IPS DF 19.7 (cell line): ENCODE results near the gene HIBCH.
A peak's percentile ranks its signal among the peaks of the same experiment; 100 is the strongest.
"Not testable (repeated sequence)": the region's sequence is repeated elsewhere in the genome, so short reads cannot be mapped to it uniquely, and the experiment has no call there.

Experiments
- DNase-seq: peaks from one replicate; pipeline ENCODE4 v3.0.0-alpha.2; 2013; ENCODE audit warnings: low read depth, low spot score

The HIBCH gene

GRCh38 chr2:190308031-190308430 lies 11.6 kb downstream of the HIBCH start:
- DNase-seq = no peak

- DNase-seq = no peak
These were observed 15.2 kb downstream of the HIBCH start for GRCh38 chr2:190304404-190304803.

DNA sequence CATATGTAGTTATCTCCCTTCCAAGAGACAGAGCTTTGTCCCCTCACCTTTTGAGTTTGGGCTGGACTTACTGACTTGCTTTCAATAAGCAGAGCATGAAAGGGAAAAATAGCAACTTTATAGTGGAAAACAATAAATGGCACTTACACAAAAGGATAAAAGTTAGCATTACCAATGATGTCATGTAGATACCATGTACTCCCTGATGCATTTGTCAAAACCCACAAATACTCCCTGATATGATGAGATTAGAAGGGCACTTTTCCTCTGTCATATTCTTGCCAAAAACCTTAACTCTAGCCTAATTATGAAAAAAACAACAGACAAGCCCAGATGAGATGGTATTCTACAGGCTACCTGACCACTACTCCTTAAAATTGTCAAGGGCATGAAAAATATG lies 16.0 kb downstream of the HIBCH start:
- no peak for DNase-seq

DNA sequence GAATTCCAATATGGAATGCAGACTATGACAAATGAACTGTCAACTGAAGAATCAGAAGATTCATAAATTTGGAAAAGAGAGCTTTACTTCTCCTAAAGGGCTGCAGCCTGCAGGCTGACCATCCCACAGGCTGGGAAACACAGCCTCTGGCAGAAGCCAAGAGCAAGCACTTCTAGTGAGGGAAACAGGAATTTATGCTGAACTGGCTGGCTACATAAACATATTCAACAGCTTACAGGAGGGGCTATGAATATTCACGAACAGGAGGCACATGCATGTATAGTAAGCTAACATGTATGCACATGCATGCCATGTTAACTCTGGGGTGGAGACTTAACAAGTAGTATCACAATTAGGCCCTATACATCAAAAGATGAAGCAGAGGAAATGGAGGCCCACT lies 17.6 kb downstream of the HIBCH start:
- no peak for DNase-seq

- no peak for DNase-seq
These were observed 18.6 kb downstream of the HIBCH start for GRCh38 chr2:190301032-190301431.

- not testable (repeated sequence) for DNase-seq
These were observed 21.7 kb downstream of the HIBCH start for GRCh38 chr2:190297880-190298279.

GRCh38 chr2:190283783-190284182 lies 35.8 kb downstream of the HIBCH start:
- no peak for DNase-seq

- no peak for DNase-seq
These were observed 38.9 kb downstream of the HIBCH start for GRCh38 chr2:190280565-190281350.

DNA sequence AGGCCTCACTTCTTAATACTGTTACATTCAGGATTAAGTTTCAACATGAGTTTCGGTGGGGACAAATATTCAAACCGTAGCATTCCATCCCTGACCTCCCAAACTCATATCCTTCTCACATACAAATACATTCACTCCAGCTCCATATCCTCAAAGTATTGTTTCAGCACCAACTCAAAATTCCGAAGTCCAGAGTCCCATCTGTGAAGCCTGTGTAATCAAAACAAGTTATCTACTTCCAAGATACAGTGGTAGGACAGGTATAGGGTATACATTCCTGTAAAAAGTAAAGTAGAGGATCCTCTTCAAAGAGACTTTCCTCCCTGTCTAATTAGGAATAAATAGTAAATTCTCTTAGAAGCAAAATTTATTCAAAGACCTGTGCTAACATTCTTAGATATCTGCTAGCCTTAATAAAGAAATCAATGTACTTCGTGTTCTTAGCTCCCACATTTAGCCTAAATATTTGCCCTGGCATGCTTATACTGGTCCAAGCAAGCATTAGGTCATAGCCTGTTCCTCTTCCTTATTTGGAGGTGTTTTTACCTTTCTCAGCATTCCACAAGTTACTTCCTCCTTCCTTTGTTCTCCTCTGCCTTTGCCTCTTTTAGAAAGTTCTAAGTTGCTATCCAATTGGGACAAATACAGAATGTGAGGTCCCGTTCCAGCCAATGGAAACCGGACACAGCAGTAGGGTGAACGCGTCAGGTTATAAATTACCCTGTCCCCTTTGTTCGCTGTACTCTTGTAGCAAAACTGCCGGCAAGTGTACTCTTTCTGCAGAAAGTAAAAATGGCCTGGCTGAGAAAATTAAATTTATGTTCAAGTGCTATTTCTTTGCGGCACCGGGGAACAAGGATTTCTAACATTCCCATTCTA lies 40.1 kb downstream of the HIBCH start:
- DNase-seq = not testable (repeated sequence)

DNA sequence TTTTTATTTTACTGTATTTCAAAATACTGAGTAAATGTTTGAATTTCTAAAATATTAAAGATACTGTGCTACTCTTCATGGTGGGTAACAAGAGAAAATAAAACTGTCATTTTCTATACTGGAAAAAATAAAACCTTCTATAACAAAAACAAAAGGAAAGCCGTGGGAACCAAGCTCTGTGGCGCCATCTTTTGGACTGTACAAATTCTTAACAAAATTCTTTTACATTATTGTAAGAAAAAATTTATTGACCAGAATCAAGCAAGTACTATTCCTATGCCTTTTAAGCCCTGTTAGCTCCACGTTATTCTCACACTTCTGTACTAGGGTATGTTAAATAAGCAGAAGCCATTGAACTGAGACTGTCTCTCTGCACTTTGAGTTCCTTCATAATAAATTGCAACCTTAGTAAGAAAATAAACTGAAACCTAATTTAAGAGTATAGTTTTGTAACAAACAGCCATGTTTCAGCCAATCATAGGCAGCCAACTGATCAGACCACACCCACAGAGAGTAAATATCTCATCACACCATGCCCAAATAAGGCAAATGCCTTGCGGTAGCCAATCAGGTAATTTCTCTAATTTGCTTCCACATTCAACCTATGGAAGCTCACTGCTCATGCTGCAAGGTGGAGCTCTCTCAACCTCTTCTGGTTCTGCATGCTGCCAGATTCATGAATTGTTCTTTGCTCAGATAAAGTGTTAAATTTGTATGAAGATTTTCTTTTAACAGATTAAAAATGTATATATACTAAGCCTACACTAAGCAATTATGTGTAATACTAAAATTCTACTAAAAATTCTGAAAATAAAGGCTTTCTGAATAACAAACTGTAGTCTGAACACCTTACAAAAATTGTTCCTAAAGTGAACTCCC lies 42.2 kb downstream of the HIBCH start:
- peak; percentile 23 for DNase-seq

GRCh38 chr2:190272457-190272842 lies 47.2 kb downstream of the HIBCH start:
- no peak for DNase-seq

DNA sequence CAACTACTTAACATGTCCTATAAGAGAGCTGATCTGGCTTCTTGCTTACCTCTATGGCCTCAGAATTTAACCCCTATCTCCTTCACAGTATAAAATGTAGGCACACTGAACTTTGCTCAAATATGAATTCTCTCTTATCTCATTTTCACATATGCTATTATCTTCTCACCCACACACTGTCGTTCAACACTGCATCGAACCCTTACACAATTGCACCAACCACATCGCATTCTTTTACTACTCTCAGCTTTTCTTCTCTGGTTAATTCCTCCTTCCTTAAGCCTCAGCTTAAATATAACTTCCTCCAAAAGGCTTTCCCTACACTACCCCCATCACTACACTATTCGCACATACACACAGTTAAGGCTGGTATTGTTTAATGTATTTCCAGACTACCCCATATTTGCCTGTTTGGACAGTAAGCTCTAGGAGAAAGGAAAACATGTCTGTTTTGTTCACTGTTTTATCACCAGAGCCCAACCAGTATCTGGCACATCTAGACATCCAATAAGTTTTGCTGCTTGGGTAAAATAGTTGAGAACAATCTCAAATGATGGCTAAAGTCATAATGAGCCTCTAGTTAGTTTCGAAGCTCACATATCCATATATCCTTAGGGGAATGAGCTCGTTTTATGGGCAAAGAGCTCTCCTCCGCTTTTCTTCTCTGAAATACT lies 47.7 kb downstream of the HIBCH start:
- no peak for DNase-seq

- no peak for DNase-seq
These were observed 49.3 kb downstream of the HIBCH start for GRCh38 chr2:190270298-190270697.

GRCh38 chr2:190269699-190270098 lies 49.9 kb downstream of the HIBCH start:
- not testable (repeated sequence) for DNase-seq

DNA sequence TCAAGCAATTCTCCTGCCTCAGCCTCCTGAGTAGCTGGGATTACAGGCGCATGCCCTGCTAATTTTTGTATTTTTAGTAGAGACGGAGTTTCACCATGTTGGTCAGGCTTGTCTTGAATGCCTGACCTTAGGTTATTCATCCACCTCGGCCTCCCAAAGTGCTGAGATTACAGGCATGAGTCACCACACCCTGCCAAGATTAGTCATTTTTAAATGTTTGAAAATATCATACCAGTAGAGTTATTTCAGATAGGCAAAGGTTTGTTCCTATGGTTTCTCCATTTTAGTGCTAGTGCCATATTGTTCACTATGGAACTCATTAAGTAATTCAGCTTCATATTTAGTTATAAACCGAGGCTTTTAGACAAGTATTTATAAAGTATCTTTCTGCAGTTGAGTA lies 52.3 kb downstream of the HIBCH start:
- DNase-seq = no peak

- no peak for DNase-seq
These were observed 53.3 kb downstream of the HIBCH start for GRCh38 chr2:190266314-190266713.

DNA sequence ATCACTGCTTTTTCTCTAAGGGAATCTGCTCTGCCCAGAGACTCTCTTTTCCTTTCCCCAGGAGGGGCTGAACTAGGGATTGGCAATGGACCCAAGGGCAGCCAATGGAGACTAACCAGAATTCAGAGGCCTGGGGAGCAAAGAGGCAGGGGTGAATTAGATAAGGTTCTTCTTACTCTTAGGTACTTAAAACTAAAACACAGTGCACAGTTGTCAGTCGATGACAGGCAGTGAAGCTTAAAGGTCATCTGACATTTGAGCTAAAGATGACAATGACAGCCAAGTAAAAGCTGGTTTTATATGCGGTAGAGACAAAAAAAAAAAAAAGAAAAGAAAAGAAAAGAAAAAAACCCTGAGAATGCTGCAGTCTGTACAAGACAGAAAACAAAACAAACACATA lies 57.8 kb downstream of the HIBCH start:
- DNase-seq = no peak

DNA sequence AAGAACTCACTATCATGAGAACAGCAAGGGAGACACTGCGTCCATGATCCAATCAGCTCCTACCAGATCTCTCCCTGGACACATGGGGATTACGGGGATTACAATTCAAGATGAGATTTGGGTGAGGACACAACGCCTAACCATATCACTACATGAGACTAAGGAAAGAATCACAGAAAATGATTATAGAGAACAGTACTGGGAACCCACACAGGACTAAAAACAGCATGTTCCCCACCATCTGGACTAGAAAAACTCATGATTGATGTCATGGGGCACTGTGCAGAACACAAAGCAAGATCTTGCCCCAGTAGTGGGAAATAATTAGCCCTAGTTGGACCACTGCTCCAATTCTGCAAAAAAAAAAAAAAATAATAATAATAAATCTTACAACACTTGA lies 63.5 kb downstream of the HIBCH start:
- no peak for DNase-seq

DNA sequence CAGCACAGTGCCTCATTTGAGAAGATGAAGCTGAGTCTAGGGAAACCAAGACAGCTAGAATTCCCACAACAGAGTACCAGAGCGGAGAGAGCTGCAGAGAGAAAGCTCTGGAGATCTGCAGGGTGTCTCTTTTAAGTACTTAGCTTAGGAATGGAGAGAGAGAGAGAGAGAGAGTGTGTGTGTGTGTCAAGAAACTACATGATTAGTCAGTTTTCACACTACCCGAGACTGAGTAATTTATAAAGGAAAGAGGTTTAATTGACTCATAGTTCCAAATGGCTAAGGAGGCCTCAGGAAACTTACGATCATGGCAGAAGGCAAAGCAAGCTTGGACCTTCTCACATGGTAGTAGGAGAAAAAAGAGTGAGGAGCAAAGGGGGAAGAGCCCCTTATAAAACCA lies 64.0 kb downstream of the HIBCH start:
- no peak for DNase-seq

DNA sequence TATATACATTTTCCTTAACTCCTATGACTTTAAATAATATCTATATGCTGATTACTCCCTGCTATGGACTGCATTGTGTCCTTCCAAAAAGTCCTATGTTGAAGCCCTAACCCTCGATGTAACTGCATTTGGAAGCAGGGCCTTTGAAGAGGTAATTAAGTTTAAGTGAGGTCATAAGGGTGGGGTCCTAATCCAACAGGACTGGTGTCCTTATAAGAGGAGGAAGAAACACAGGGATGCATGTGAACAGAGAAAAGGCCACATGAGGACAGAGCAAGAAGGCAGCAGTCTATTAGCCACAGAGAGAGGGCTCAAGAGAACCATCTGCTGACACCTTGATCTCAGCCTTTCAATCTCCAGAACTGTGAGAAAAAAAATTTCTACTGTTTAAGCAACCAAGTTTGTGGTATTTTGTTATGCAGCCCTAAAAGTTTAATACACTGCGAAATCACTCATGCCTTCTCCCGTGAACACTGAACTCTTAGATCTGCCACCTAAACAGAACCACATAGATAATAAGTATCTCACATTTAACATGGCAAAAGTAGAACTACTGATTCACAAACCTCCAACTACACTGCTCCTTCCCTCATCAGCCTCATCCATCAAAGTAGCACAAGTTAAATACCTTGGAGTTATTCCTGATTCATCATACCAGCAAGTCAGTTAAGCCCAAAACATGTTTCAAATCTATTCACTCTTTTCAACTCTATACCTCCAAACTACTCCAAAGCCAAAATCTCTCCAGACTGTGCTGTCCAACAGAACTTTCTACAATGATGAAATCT lies 65.4 kb downstream of the HIBCH start:
- DNase-seq = no peak

GRCh38 chr2:190250421-190250820 lies 69.2 kb downstream of the HIBCH start:
- DNase-seq = no peak
